Gastroesophageal sphincter (tissue), 3 donors: ENCODE data around the gene KDM1A.
"Not testable (repeated sequence)": the region's sequence is repeated elsewhere in the genome, so short reads cannot be mapped to it uniquely, and the experiment has no call there.

Experiments
- POLR2AphosphoS5 ChIP-seq: sonication (generic); formaldehyde crosslinking; IDR thresholded peaks from one replicate; pipeline ENCODE4 v1.6.1; 2017; ENCODE audit warnings: antibody characterized with exemption
- TF ChIP-seq, protein P1 (sequence below), 4 experiments: fragments of 200-600 bp in 2 of 4; fragments of 450-650 bp in 2 of 4; sonication (generic) in 1 of 4; IDR thresholded peaks; one replicate each; pipeline ENCODE4 v1.5.1; 2017 to 2019; ENCODE audit warnings: antibody characterized with exemption in 4 of 4, mild to moderate bottlenecking in 2 of 4, moderate library complexity in 2 of 4

DNA sequence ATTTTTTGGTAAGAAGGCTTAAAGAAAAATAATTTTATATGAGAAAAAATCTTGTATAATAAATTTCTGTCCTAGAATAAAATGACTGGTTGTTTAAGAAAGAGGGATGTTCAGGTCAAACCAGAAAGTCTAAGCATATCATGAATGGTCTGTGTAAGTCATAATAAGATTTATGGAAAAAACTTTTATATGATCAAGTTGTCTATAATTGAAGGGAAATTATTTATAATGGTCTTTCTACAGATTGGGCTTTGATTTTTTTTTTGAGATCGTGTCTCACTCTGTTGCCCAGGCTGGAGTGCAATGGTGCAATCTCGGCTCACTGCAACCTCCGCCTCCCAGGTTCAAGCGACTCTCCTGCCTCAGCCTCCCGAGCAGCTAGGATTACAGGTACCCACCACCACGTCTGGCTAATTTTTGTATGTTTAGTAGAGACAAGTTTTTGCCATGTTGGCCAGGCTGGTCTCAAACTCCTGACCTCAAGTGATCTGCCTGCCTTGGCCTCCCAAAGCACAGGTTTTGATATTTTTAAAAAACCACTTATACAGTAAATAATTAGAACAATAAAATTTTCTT is 26.0 kb upstream of the KDM1A start:
- TF ChIP-seq, protein P1, sequence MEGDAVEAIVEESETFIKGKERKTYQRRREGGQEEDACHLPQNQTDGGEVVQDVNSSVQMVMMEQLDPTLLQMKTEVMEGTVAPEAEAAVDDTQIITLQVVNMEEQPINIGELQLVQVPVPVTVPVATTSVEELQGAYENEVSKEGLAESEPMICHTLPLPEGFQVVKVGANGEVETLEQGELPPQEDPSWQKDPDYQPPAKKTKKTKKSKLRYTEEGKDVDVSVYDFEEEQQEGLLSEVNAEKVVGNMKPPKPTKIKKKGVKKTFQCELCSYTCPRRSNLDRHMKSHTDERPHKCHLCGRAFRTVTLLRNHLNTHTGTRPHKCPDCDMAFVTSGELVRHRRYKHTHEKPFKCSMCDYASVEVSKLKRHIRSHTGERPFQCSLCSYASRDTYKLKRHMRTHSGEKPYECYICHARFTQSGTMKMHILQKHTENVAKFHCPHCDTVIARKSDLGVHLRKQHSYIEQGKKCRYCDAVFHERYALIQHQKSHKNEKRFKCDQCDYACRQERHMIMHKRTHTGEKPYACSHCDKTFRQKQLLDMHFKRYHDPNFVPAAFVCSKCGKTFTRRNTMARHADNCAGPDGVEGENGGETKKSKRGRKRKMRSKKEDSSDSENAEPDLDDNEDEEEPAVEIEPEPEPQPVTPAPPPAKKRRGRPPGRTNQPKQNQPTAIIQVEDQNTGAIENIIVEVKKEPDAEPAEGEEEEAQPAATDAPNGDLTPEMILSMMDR (IDR thresholded peaks at IDR 0.05), result not testable (repeated sequence)
- not testable (repeated sequence) for TF ChIP-seq POLR2AphosphoS5
